K562 (cell line): Measurements from ENCODE around the gene LMBR1L. TPM values are rescaled to one million over a fixed set of nuclear protein-coding genes. Genes with fewer than 3 reads are reported as not detected.

Source experiments
- CBX5 ChIP-seq: IDR thresholded peaks from 2 replicates; pipeline ENCODE4 v1.6.1; 2014; ENCODE audit warnings: low read depth, borderline replicate concordance
- CREM ChIP-seq: IDR thresholded peaks from 2 replicates; pipeline ENCODE4 v1.6.1; 2014; ENCODE audit warnings: antibody characterized with exemption, low read depth
- EGR1 ChIP-seq: fragments of 450-650 bp; conservative IDR thresholded peaks from 2 replicates; pipeline ENCODE4 v1.6.1; 2017; ENCODE audit warnings: mild to moderate bottlenecking
- FOXK1 ChIP-seq: sonication (generic); formaldehyde crosslinking; IDR thresholded peaks from 2 replicates; pipeline ENCODE4 v1.8.0; 2022; ENCODE audit warnings: missing genetic modification reagents, mild to moderate bottlenecking, borderline replicate concordance
- FOXO4 ChIP-seq: fragments of 450-650 bp; formaldehyde crosslinking; IDR thresholded peaks from 2 replicates; pipeline ENCODE4 v1.4.0; 2020; ENCODE audit warnings: mild to moderate bottlenecking, moderate library complexity
- HNRNPUL1 ChIP-seq: fragments of 200-400 bp; formaldehyde crosslinking; IDR thresholded peaks from 2 replicates; pipeline ENCODE4 v1.6.1; 2017; ENCODE audit warnings: low read length
- HOXB6 ChIP-seq: fragments of 250-450 bp; sonication (Bioruptor Pico); IDR thresholded peaks from 2 replicates; pipeline ENCODE4 v1.5.1; 2022; ENCODE audit warnings: mild to moderate bottlenecking, borderline replicate concordance
- MEIS2 ChIP-seq: fragments of 450-650 bp; IDR thresholded peaks from 2 replicates; pipeline ENCODE4 v1.6.1; 2014; ENCODE audit warnings: mild to moderate bottlenecking; ENCODE audit not compliant: partially characterized antibody
- NRF1 ChIP-seq, 2 experiments: fragments of 450-650 bp; IDR thresholded peaks in 1 of 2; conservative IDR thresholded peaks in 1 of 2; 2 replicates each; pipeline ENCODE4 v1.6.1; 2014; ENCODE audit warnings: mild to moderate bottlenecking in 2 of 2
- SRSF7 ChIP-seq: fragments of 200-400 bp; formaldehyde crosslinking; optimal IDR thresholded peaks from 2 replicates; pipeline ENCODE3; 2017; ENCODE audit warnings: mild to moderate bottlenecking, low read depth, low read length
- ZFX ChIP-seq: sonication (generic); formaldehyde crosslinking; IDR thresholded peaks from 2 replicates; pipeline ENCODE4 v1.8.0; 2022; ENCODE audit warnings: mild to moderate bottlenecking, missing genetic modification reagents, moderate library complexity
- ZKSCAN1 ChIP-seq: fragments of 150-350 bp; IDR thresholded peaks from 2 replicates; pipeline ENCODE4 v1.6.1; 2016; ENCODE audit warnings: low read depth, low read length
- ZNF717 ChIP-seq: fragments of 250-450 bp; sonication (Bioruptor Pico); IDR thresholded peaks from 2 replicates; pipeline ENCODE4 v1.5.0; 2021
- polyA plus RNA-seq, 8 experiments: library from polyadenylated mRNA; depleted of rRNA in 4 of 8; stranded (reverse) in 5 of 8; unstranded in 3 of 8; fragments of >200 nt; fragmentation: Nextera tagmentation in 2 of 8; fragmentation: Illumina TruSeq in 1 of 8; extraction: Ambion mirVana in 2 of 8; extraction: Trizol in 1 of 8; gene quantifications; 2 replicates each; pipeline versions ENCODE4 v1.2.1 to v1.2.3, GENCODE V29; 2011 to 2014; ENCODE audit warnings: inconsistent platforms in 1 of 8, missing spikeins in 1 of 8
- total RNA-seq, 7 experiments: library from RNA; depleted of rRNA in 6 of 7; stranded (reverse); fragments of >200 nt in 6 of 7; fragmentation: Illumina TruSeq in 2 of 7; extraction: Trizol in 2 of 7; gene quantifications; 2 replicates each; pipeline versions ENCODE4 v1.2.1 to v1.2.3, GENCODE V29; 2011 to 2021; ENCODE audit warnings: low replicate concordance in 1 of 7
- TF ChIP-seq, protein P1 (sequence below), 2 experiments: fragments of 450-650 bp in 1 of 2; sonication (generic) in 1 of 2; formaldehyde crosslinking in 1 of 2; IDR thresholded peaks; 2 replicates each; pipeline versions ENCODE4 v1.7.1 to v1.9.0; 2016 to 2022; ENCODE audit warnings: inconsistent platforms in 1 of 2, mild to moderate bottlenecking in 1 of 2, missing genetic modification reagents in 1 of 2
- TF ChIP-seq, protein P2 (sequence below): fragments of 450-650 bp; formaldehyde crosslinking; IDR thresholded peaks from 2 replicates; pipeline ENCODE4 v1.4.0; 2020; ENCODE audit warnings: mild to moderate bottlenecking, moderate library complexity

The LMBR1L gene
- total and polyA plus RNA-seq, 9 of the 15 experiments (the other 6 are each of a cell fraction or from before 2014, with no cell fraction given), result 2.5 to 57.0 (median 31.1) TPM

GRCh38 chr12:49088150-49088931 is 22.3 kb downstream of the LMBR1L start (continued):
- TF ChIP-seq FOXO4 (CRISPR knock-in tag) (no peak), FOXK1 (no peak), ZKSCAN1 (0 out of 2 replicates have a peak, but pooled peaks have one; percentile 9), ZNF717 (CRISPR knock-in tag) (no peak), ZFX (CRISPR knock-in tag) (peak; percentile 53), CREM (no peak; the same call in 1 of the 2 replicates), NRF1 (conservative IDR thresholded peaks at IDR 0.05 in 1 of 2, IDR thresholded peaks at IDR 0.05 in 1 of 2) (peak; percentile 90 to 92), CBX5 (no peak), SRSF7 (no peak), HOXB6 (CRISPR knock-in tag) (no peak), EGR1 (no peak), MEIS2 (peak; percentile 89), HNRNPUL1 (no peak)
- TF ChIP-seq, protein P1, sequence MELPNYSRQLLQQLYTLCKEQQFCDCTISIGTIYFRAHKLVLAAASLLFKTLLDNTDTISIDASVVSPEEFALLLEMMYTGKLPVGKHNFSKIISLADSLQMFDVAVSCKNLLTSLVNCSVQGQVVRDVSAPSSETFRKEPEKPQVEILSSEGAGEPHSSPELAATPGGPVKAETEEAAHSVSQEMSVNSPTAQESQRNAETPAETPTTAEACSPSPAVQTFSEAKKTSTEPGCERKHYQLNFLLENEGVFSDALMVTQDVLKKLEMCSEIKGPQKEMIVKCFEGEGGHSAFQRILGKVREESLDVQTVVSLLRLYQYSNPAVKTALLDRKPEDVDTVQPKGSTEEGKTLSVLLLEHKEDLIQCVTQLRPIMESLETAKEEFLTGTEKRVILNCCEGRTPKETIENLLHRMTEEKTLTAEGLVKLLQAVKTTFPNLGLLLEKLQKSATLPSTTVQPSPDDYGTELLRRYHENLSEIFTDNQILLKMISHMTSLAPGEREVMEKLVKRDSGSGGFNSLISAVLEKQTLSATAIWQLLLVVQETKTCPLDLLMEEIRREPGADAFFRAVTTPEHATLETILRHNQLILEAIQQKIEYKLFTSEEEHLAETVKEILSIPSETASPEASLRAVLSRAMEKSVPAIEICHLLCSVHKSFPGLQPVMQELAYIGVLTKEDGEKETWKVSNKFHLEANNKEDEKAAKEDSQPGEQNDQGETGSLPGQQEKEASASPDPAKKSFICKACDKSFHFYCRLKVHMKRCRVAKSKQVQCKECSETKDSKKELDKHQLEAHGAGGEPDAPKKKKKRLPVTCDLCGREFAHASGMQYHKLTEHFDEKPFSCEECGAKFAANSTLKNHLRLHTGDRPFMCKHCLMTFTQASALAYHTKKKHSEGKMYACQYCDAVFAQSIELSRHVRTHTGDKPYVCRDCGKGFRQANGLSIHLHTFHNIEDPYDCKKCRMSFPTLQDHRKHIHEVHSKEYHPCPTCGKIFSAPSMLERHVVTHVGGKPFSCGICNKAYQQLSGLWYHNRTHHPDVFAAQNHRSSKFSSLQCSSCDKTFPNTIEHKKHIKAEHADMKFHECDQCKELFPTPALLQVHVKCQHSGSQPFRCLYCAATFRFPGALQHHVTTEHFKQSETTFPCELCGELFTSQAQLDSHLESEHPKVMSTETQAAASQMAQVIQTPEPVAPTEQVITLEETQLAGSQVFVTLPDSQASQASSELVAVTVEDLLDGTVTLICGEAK (IDR thresholded peaks at IDR 0.05), result no peak; the same call in 1 of the 2 replicates
- TF ChIP-seq, protein P1 (CRISPR knock-in tag; IDR thresholded peaks at IDR 0.05), result no peak
- TF ChIP-seq, protein P2, sequence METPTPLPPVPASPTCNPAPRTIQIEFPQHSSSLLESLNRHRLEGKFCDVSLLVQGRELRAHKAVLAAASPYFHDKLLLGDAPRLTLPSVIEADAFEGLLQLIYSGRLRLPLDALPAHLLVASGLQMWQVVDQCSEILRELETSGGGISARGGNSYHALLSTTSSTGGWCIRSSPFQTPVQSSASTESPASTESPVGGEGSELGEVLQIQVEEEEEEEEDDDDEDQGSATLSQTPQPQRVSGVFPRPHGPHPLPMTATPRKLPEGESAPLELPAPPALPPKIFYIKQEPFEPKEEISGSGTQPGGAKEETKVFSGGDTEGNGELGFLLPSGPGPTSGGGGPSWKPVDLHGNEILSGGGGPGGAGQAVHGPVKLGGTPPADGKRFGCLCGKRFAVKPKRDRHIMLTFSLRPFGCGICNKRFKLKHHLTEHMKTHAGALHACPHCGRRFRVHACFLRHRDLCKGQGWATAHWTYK (CRISPR knock-in tag), result no peak
